Activated naive CD4-positive, alpha-beta T cell treated with anti-CD3 and anti-CD28 coated beads for 36 hours (primary cell): ENCODE data around the gene LTBR. TPM values are rescaled to one million over a fixed set of nuclear protein-coding genes. Genes with fewer than 3 reads are reported as not detected.
"Not testable (repeated sequence)": the region's sequence is repeated elsewhere in the genome, so short reads cannot be mapped to it uniquely, and the experiment has no call there.

Experiments
- CTCF ChIA-PET: fragments of 350-600 bp; sonication (Branson Sonifier 250); formaldehyde crosslinking; loops from one replicate; lab custom pipeline; 2021; ENCODE audit warnings: antibody characterized with exemption; lab: Charles Lee
- DNase-seq: peaks from one replicate; pipeline ENCODE4 v3.0.0-alpha.2; 2020
- H3K27ac Mint-ChIP-seq: one replicate; pipeline ENCODE4 v1.8.0; 2021; ENCODE audit warnings: mild to moderate bottlenecking, mixed read lengths
- H3K27me3 Mint-ChIP-seq: one replicate; pipeline ENCODE4 v1.8.0; 2021; ENCODE audit warnings: low read depth, mixed read lengths
- H3K36me3 Mint-ChIP-seq: one replicate; pipeline ENCODE4 v1.8.0; 2021; ENCODE audit warnings: low read depth, mixed read lengths
- H3K4me1 Mint-ChIP-seq: one replicate; pipeline ENCODE4 v1.8.0; 2021; ENCODE audit warnings: low read depth, mixed read lengths
- H3K4me3 Mint-ChIP-seq: one replicate; pipeline ENCODE4 v1.8.0; 2021; ENCODE audit warnings: mild to moderate bottlenecking, moderate library complexity, mixed read lengths
- H3K9me3 Mint-ChIP-seq: one replicate; pipeline ENCODE4 v1.8.0; 2021; ENCODE audit warnings: mixed read lengths
- intact Hi-C: fragments of 100-400 bp; cut with micrococcal nuclease; formaldehyde crosslinking; loops from one replicate; pipeline ENCODE4 v1.15.1; 2023
- total RNA-seq, 2 experiments: library from RNA; stranded (reverse); gene quantifications; one replicate each; pipeline ENCODE4 v1.2.3, GENCODE V29; 2021

The LTBR gene
- total RNA-seq, 2 experiments from 2014 or later, result 2.1 to 3.1 TPM

DNA sequence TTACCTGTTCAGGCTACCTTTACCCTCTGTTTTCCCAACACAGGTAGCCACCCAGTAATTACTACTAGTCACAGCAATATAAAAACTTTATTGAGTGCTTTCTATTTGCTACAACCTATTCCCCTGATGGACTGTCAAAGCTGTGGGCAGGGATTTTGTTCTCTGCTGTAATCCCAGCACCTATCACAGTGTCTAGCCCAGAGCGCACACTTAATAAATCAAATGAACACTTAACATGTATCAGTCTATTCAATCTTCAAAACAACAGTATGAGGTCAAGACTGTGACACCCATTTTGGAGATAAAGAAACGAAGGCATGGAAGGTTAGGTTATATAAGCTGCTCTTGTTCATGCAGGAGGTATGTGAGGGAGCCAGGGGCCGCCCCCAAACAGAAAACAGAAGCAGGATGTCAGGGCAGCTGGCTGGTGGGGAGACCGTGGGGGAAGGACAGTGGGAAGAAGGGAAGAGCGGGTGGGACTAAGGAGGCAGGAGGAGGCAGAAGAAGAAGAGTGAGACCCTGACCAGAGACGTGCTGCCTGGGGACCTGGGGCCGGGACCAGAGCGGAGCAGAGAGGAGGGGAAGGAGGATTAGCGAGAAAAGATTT, 43.8 kb upstream of the LTBR start:
- Mint-ChIP-seq H3K9me3 (no peaks in the 10 kb centered on the region), H3K27ac (no peak overlapping the region), H3K4me3 (no peak overlapping the region), H3K4me1 (peaks cover 38% of the 10 kb centered on the region), H3K36me3 (peaks cover 9% of the 10 kb centered on the region), H3K27me3 (no peaks in the 10 kb centered on the region)
- intact Hi-C loops, result loop anchor here (1.0 kb wide), 2 partner anchors 23 to 27 kb away; no protein-coding TSS in a partner anchor
- CTCF ChIA-PET, result interaction anchor here (0.6 to 2.4 kb wide), 10 partner anchors 15 to 368 kb away, joined by 3 to 15 read pairs (median 4); no protein-coding TSS in a partner anchor
- peak; percentile 61 for DNase-seq

GRCh38 chr12:6340745-6341416, 43.1 kb upstream of the LTBR start:
- peaks cover 38% of the 10 kb centered on the region for H3K4me1 Mint-ChIP-seq
- H3K4me3 Mint-ChIP-seq, result no peak overlapping the region
- H3K9me3 Mint-ChIP-seq, result no peaks in the 10 kb centered on the region
- intact Hi-C loops, result loop anchor here (1.0 kb wide), 2 partner anchors 22 to 26 kb away; no protein-coding TSS in a partner anchor
- H3K27ac Mint-ChIP-seq, result no peak overlapping the region
- CTCF ChIA-PET, result interaction anchor here (1.1 to 2.4 kb wide), 3 partner anchors 8 to 27 kb away, joined by 4 to 15 read pairs (median 4); no protein-coding TSS in a partner anchor
- DNase-seq, result no peak
- H3K36me3 Mint-ChIP-seq, result peaks cover 5% of the 10 kb centered on the region
- H3K27me3 Mint-ChIP-seq, result no peaks in the 10 kb centered on the region

- Mint-ChIP-seq H3K36me3 (peaks cover 5% of the 10 kb centered on the region), H3K27ac (no peak within 1 kb of the TSS), H3K9me3 (no peaks in the 10 kb centered on the region), H3K27me3 (no peaks in the 10 kb centered on the region), H3K4me3 (peak within 1 kb of the TSS; percentile 17), H3K4me1 (peaks cover 38% of the 10 kb centered on the region)
- intact Hi-C loops, result no loop called here
- DNase-seq, result peak; percentile 73
- CTCF ChIA-PET, result interaction anchor here (1.1 to 2.9 kb wide), 3 partner anchors 9 to 124 kb away, joined by 3 to 14 read pairs (median 4); no protein-coding TSS in a partner anchor
These were observed 42.4 kb upstream of the LTBR start, which contains the start of gene TNFRSF1A for GRCh38 chr12:6341417-6342139. TNFRSF1A (minus strand) TSS chr12:6342076; CDS start chr12:6341814, 262 bp downstream.

- no peaks in the 10 kb centered on the region for H3K9me3 Mint-ChIP-seq
- H3K27ac Mint-ChIP-seq, result no peak overlapping the region
- peaks cover 5% of the 10 kb centered on the region for H3K36me3 Mint-ChIP-seq
- no peak overlapping the region for H3K4me3 Mint-ChIP-seq
- CTCF ChIA-PET, result interaction anchor here (1.1 to 2.9 kb wide), 3 partner anchors 9 to 123 kb away, joined by 3 to 14 read pairs (median 4); no protein-coding TSS in a partner anchor
- no peak for DNase-seq
- H3K4me1 Mint-ChIP-seq, result peaks cover 43% of the 10 kb centered on the region
- intact Hi-C loops, result no loop called here
- H3K27me3 Mint-ChIP-seq, result no peaks in the 10 kb centered on the region
These were observed 41.6 kb upstream of the LTBR start for GRCh38 chr12:6342140-6342889.

- no peak for DNase-seq
- CTCF ChIA-PET, result interaction anchor here (0.6 to 2.9 kb wide), 5 partner anchors 8 to 1265 kb away, joined by 3 to 14 read pairs (median 4); no protein-coding TSS in a partner anchor
- Mint-ChIP-seq H3K4me1 (peaks cover 47% of the 10 kb centered on the region), H3K36me3 (peaks cover 5% of the 10 kb centered on the region), H3K4me3 (no peak overlapping the region), H3K9me3 (no peaks in the 10 kb centered on the region), H3K27me3 (no peaks in the 10 kb centered on the region), H3K27ac (peak overlapping the region; percentile 5)
- intact Hi-C loops, result no loop called here
These were observed 40.4 kb upstream of the LTBR start for GRCh38 chr12:6343518-6343917.

- intact Hi-C loops, H3K4me3 Mint-ChIP-seq, H3K27ac Mint-ChIP-seq, H3K27me3 Mint-ChIP-seq, H3K9me3 Mint-ChIP-seq, H3K36me3 Mint-ChIP-seq, DNase-seq: not testable (repeated sequence)
- H3K4me1 Mint-ChIP-seq, result peaks cover 47% of the 10 kb centered on the region
- CTCF ChIA-PET, result interaction anchor here (0.6 to 2.9 kb wide), 6 partner anchors 9 to 1264 kb away, joined by 3 to 14 read pairs (median 4); no protein-coding TSS in a partner anchor
These were observed 39.8 kb upstream of the LTBR start for GRCh38 chr12:6344101-6344660.

DNA sequence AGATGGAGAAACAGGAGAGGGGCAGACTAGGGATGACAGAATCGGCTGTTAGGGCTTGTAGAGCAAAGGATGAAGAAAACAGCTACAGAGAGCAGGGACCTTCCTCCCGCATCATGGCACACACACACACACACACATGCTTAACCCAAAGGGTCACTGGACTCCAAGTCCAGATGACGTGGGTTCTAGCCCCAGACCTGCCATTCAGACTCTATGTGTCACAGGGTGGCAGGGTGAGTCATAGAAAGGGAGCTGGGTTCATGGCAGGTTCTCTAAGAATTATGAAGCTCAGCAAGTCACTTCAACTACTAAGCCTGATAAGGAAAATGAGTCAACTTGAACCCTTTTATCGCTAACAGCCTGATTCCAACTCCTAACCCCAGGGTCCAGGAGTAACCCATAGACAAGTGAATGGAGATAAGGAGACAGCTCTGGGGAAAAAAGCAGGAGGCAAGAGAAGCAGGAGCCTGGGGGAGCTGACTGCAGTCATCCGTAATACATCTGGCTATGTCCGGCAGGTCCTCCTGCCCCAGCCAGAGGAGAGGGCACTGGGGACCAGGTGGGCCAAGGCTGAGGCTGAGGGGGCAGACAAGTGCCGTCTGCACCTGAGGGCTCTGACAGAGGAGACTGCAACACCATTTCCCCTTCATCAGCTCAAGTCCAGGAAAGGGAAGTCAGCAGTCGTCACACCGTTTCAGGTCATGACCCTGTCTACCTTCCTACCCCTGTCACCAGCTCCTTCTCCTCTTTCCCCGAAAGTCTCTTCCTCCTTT, 38.5 kb upstream of the LTBR start:
- Mint-ChIP-seq H3K4me3 (peak overlapping the region; percentile 22), H3K27me3 (no peaks in the 10 kb centered on the region), H3K27ac (peak overlapping the region; percentile 33), H3K9me3 (no peaks in the 10 kb centered on the region), H3K4me1 (peaks cover 47% of the 10 kb centered on the region), H3K36me3 (peaks cover 5% of the 10 kb centered on the region)
- DNase-seq, result peak; percentile 81
- intact Hi-C loops, result loop anchor here (1.0 kb wide), 2 partner anchors 9 to 22 kb away; no protein-coding TSS in a partner anchor
- CTCF ChIA-PET, result interaction anchor here (0.6 to 1.9 kb wide), 15 partner anchors 9 to 273 kb away, joined by 3 to 12 read pairs (median 3); no protein-coding TSS in a partner anchor

DNA sequence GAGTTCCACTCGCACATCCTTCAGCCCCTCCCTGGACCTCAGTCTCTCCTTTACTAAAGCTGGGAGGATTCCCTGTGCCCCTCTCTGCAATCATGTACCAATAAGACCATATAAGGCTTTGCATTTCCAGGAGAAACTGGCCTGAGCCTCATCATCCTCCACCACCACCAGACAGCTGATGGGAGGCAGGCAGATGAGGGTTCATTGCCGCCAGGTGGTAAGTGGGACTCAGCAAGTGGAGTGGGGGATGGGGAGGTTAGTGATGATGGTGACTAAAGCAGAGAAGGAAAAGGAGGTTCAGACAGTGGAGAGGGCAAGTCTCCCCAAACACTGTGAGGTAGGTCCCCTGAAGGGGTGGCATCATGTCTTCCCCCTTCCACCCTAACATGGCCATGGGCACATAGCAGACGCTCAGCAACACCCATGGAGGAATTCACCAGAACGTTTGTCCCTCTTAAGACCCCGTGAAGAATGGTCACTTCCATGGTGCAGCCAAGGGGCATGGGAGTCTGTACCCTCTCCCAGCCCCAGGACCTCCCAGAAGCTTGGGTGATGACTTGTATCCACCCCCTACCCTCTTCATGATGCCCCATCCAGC, 37.6 kb upstream of the LTBR start:
- CTCF ChIA-PET, result interaction anchor here (0.8 to 1.9 kb wide), 10 partner anchors 9 to 80 kb away, joined by 3 to 12 read pairs (median 4); no protein-coding TSS in a partner anchor
- intact Hi-C loops, result no loop called here
- Mint-ChIP-seq H3K9me3 (no peaks in the 10 kb centered on the region), H3K27ac (no peak overlapping the region), H3K4me3 (no peak overlapping the region), H3K27me3 (no peaks in the 10 kb centered on the region), H3K36me3 (peaks cover 1% of the 10 kb centered on the region), H3K4me1 (peaks cover 47% of the 10 kb centered on the region)
- no peak for DNase-seq

DNA sequence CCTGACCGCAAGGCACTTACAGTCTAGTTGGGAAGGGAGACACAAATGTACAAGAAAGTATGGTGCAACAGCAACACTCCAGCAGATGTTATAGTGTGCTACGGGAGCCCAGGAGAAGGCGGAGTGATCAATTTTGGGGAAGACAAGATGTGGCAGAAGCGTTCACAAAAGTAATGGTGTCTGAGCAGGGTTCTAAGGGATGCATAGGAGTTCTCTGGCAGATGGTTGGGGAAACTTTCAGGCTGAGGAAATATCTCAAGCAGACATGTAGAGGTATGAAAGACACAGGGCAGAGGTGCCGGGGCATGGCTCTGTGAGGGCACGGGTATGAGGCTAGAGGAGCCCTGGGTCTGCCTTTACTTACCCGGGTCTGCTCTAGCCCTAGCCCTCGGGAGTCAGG, 37.0 kb upstream of the LTBR start:
- Mint-ChIP-seq H3K9me3 (no peaks in the 10 kb centered on the region), H3K27ac (no peak overlapping the region), H3K4me3 (no peak overlapping the region), H3K4me1 (peaks cover 45% of the 10 kb centered on the region), H3K27me3 (no peaks in the 10 kb centered on the region), H3K36me3 (no peaks in the 10 kb centered on the region)
- intact Hi-C loops, result no loop called here
- CTCF ChIA-PET, result no interaction called here
- no peak for DNase-seq
